SK-N-MC (cell line): ENCODE data around the gene TEX38.

Experiments
- EZH2 ChIP-seq: fragments of 200-600 bp; sonication (generic); IDR thresholded peaks from one replicate; pipeline ENCODE4 v1.6.1; 2017; ENCODE audit warnings: antibody characterized with exemption
- POLR2AphosphoS5 ChIP-seq: IDR thresholded peaks from 2 replicates; pipeline ENCODE4 v1.6.1; 2012; ENCODE audit warnings: mild to moderate bottlenecking, low read depth, low read length, borderline replicate concordance

GRCh38 chr1:46642115-46642680, 29.5 kb upstream of the TEX38 start:
- TF ChIP-seq EZH2 (no peak), POLR2AphosphoS5 (no peak)
